ENCODE results near the gene HELZ.
"Not testable (repeated sequence)": the region's sequence is repeated elsewhere in the genome, so short reads cannot be mapped to it uniquely, and the experiment has no call there.

Gene HELZ

GRCh38 chr17:67258821-67259468 lies 13.9 kb upstream of the HELZ start:
- TF ChIP-seq CTCF (IDR thresholded peaks at IDR 0.05; ENCODE audit: unreplicated experiment in 3 of 3), result no peak
- Mint-ChIP-seq H3K36me3 (ENCODE audit: low read depth) (no peaks in the 10 kb centered on the region), H3K27me3 (ENCODE audit: low read depth) (no peaks in the 10 kb centered on the region), H3K4me1 (peaks cover 18% of the 10 kb centered on the region), H3K4me3 (no peak overlapping the region), H3K9me3 (no peaks in the 10 kb centered on the region), H3K27ac (peak overlapping the region; percentile 3 to 61 (median 10))

- Mint-ChIP-seq H3K4me1 (peaks cover 18% of the 10 kb centered on the region), H3K27me3 (ENCODE audit: low read depth) (no peaks in the 10 kb centered on the region), H3K4me3 (no peak overlapping the region), H3K9me3 (no peaks in the 10 kb centered on the region), H3K27ac (no peak overlapping the region), H3K36me3 (ENCODE audit: low read depth) (no peaks in the 10 kb centered on the region)
- no peak for TF ChIP-seq CTCF (IDR thresholded peaks at IDR 0.05; ENCODE audit: unreplicated experiment in 3 of 3)
Observed at GRCh38 chr17:67256075-67256732, 11.2 kb upstream of the HELZ start.

GRCh38 chr17:67253384-67253783 lies 8.4 kb upstream of the HELZ start:
- Mint-ChIP-seq H3K36me3 (ENCODE audit: low read depth) (peaks cover 3% of the 10 kb centered on the region), H3K9me3 (no peaks in the 10 kb centered on the region), H3K4me3 (no peak overlapping the region), H3K27ac (peak overlapping the region in 1 of 3 experiments; percentile 9), H3K27me3 (ENCODE audit: low read depth) (no peaks in the 10 kb centered on the region), H3K4me1 (peaks cover 5% of the 10 kb centered on the region)
- no peak for TF ChIP-seq CTCF (IDR thresholded peaks at IDR 0.05; ENCODE audit: unreplicated experiment in 3 of 3)

- not testable (repeated sequence) for H3K36me3 Mint-ChIP-seq (ENCODE audit: low read depth); H3K4me1 Mint-ChIP-seq; H3K4me3 Mint-ChIP-seq; H3K27ac Mint-ChIP-seq; H3K27me3 Mint-ChIP-seq (ENCODE audit: low read depth); H3K9me3 Mint-ChIP-seq
Observed at GRCh38 chr17:67251586-67251985, 6.6 kb upstream of the HELZ start.

- Mint-ChIP-seq H3K27ac (peak overlapping the region in 2 of 3 experiments; percentile 16 to 29), H3K9me3 (no peaks in the 10 kb centered on the region), H3K27me3 (ENCODE audit: low read depth) (peaks cover 9% of the 10 kb centered on the region), H3K36me3 (ENCODE audit: low read depth) (peaks cover 5% of the 10 kb centered on the region), H3K4me1 (peaks cover 15% of the 10 kb centered on the region), H3K4me3 (peak overlapping the region; percentile 58 to 76 (median 66))
- no peak for TF ChIP-seq CTCF (IDR thresholded peaks at IDR 0.05; ENCODE audit: unreplicated experiment in 3 of 3)
Observed at GRCh38 chr17:67248291-67248690, 3.3 kb upstream of the HELZ start.

- no peak for TF ChIP-seq CTCF (IDR thresholded peaks at IDR 0.05; ENCODE audit: unreplicated experiment in 3 of 3)
- Mint-ChIP-seq H3K36me3 (ENCODE audit: low read depth) (peaks cover 5% of the 10 kb centered on the region), H3K27ac (peak overlapping the region; percentile 33 to 94 (median 73)), H3K4me3 (peak overlapping the region; percentile 89 to 94 (median 93)), H3K4me1 (peaks cover 23% of the 10 kb centered on the region), H3K9me3 (no peaks in the 10 kb centered on the region), H3K27me3 (ENCODE audit: low read depth) (peaks cover 9% of the 10 kb centered on the region)
Observed at GRCh38 chr17:67247416-67247900, 2.5 kb upstream of the HELZ start.

All from nephron (organoid).